Gastroesophageal sphincter (tissue), 4 donors: ENCODE data around the gene ARHGEF2. TPM values are rescaled to one million over a fixed set of nuclear protein-coding genes. Genes with fewer than 3 reads are reported as not detected.

Experiments
- ATAC-seq: fragments of 150-250 bp; one replicate; pipeline ENCODE4 v1.9.1; 2016; ENCODE audit warnings: mild to moderate bottlenecking, moderate library complexity
- H3K27ac ChIP-seq, 4 donors: fragments of 200-600 bp; sonication (generic) in 3 of 4; 1 replicate in 3 of 4; 2 replicates in 1 of 4; pipeline ENCODE4 v1.5.1; 2016 to 2019
- H3K27me3 ChIP-seq: fragments of 200-600 bp; sonication (generic); one replicate; pipeline ENCODE4 v1.5.1; 2019
- H3K36me3 ChIP-seq, 2 donors: fragments of 200-600 bp; sonication (generic); one replicate each; pipeline ENCODE4 v1.5.1; 2019; ENCODE audit warnings: control low read depth in 1 of 2
- H3K4me1 ChIP-seq, 3 donors: fragments of 200-600 bp; sonication (generic); 1 replicate in 2 of 3; 2 replicates in 1 of 3; pipeline ENCODE4 v1.5.1; 2016 to 2019; ENCODE audit warnings: control low read depth in 2 of 3
- H3K4me3 ChIP-seq, 2 donors: fragments of 200-600 bp; sonication (generic); one replicate each; pipeline ENCODE4 v1.5.1; 2019; ENCODE audit warnings: mild to moderate bottlenecking in 1 of 2, moderate library complexity in 1 of 2
- H3K9me3 ChIP-seq, 3 donors: fragments of 200-600 bp; sonication (generic); one replicate each; pipeline ENCODE4 v1.5.1; 2017 to 2019; ENCODE audit warnings: control low read depth in 2 of 3
- CTCF ChIP-seq, 4 experiments: fragments of 200-600 bp in 2 of 4; fragments of 450-650 bp in 2 of 4; sonication (generic) in 1 of 4; IDR thresholded peaks; one replicate each; pipeline ENCODE4 v1.5.1; 2017 to 2019; ENCODE audit warnings: antibody characterized with exemption in 4 of 4, mild to moderate bottlenecking in 2 of 4, moderate library complexity in 2 of 4
- EP300 ChIP-seq: sonication (generic); formaldehyde crosslinking; IDR thresholded peaks from one replicate; pipeline ENCODE4 v1.6.1; 2017; ENCODE audit warnings: antibody characterized with exemption, mild to moderate bottlenecking
- POLR2A ChIP-seq, 2 donors: fragments of 450-650 bp; IDR thresholded peaks; one replicate each; pipeline ENCODE4 v1.6.1; 2017; ENCODE audit warnings: antibody characterized with exemption in 2 of 2, mild to moderate bottlenecking in 2 of 2, moderate library complexity in 1 of 2
- POLR2AphosphoS5 ChIP-seq: sonication (generic); formaldehyde crosslinking; IDR thresholded peaks from one replicate; pipeline ENCODE4 v1.6.1; 2017; ENCODE audit warnings: antibody characterized with exemption
- WGBS, 2 donors: methylation state at CpG; one replicate each; pipeline ENCODE4 v1.1.5; 2018; ENCODE audit warnings: low coverage in 1 of 2; 5-methylcytosine and 5-hydroxymethylcytosine counted together
- total RNA-seq, 4 donors: library from RNA; depleted of rRNA; stranded (reverse); fragments of >200 nt; gene quantifications; one replicate each; pipeline ENCODE4 v1.1.0, GENCODE V29; 2016

ARHGEF2 gene
- total RNA-seq, 4 donors from 2014 or later = 69.7 to 94.0 (median 82.6) TPM

- H3K27ac ChIP-seq = peak overlapping the region; percentile 83 to 96 (median 92)
- ATAC-seq = no peak
- WGBS, 2 donors = 73 to 77% methylated on average over 12 to 15 of the region's 24 CpGs
- H3K4me3 ChIP-seq = peak overlapping the region; percentile 59 to 100
- no peaks in the 10 kb centered on the region for H3K9me3 ChIP-seq
- peaks cover 0 to 30% of the 10 kb centered on the region in 2 donors for H3K36me3 ChIP-seq
- peaks cover 11 to 69% (median 38%) of the 10 kb centered on the region in 3 donors for H3K4me1 ChIP-seq
- no peaks in the 10 kb centered on the region for H3K27me3 ChIP-seq
- TF ChIP-seq EP300 (no peak), POLR2A (IDR thresholded peaks at IDR 0.05) (no peak), POLR2AphosphoS5 (no peak), CTCF (IDR thresholded peaks at IDR 0.05) (no peak)
Observed at GRCh38 chr1:155934936-155935590, 43.3 kb downstream of the ARHGEF2 start.

GRCh38 chr1:155934097-155934935, 44.0 kb downstream of the ARHGEF2 start, which contains the start of gene KHDC4:
TSS of gene KHDC4 (minus strand) at chr1:155934413. CDS start at chr1:155934373, 40 bp downstream.
- peaks cover 0 to 37% of the 10 kb centered on the region in 2 donors for H3K36me3 ChIP-seq
- 0 to 1% methylated on average over 47 to 50 of the region's 50 CpGs for WGBS, 2 donors
- no peaks in the 10 kb centered on the region for H3K9me3 ChIP-seq
- H3K27ac ChIP-seq = peak within 1 kb of the TSS; percentile 83 to 96 (median 92)
- peak; percentile 98 for ATAC-seq
- peak within 1 kb of the TSS; percentile 59 to 100 for H3K4me3 ChIP-seq
- TF ChIP-seq CTCF (IDR thresholded peaks at IDR 0.05) (peak in 2 of 4 experiments; percentile 4 to 52), POLR2AphosphoS5 (peak; percentile 100), EP300 (no peak), POLR2A (IDR thresholded peaks at IDR 0.05) (peak; percentile 96)
- peaks cover 11 to 69% (median 38%) of the 10 kb centered on the region in 3 donors for H3K4me1 ChIP-seq
- H3K27me3 ChIP-seq = no peaks in the 10 kb centered on the region

- ATAC-seq = no peak
- Histone ChIP-seq H3K4me1 (peaks cover 11 to 68% (median 36%) of the 10 kb centered on the region in 3 donors), H3K27me3 (no peaks in the 10 kb centered on the region), H3K9me3 (no peaks in the 10 kb centered on the region), H3K4me3 (peak overlapping the region; percentile 59 to 100), H3K27ac (peak overlapping the region; percentile 83 to 96 (median 92)), H3K36me3 (peaks cover 0 to 44% of the 10 kb centered on the region in 2 donors)
- no peak for TF ChIP-seq CTCF (IDR thresholded peaks at IDR 0.05)
- TF ChIP-seq POLR2A (IDR thresholded peaks at IDR 0.05) = no peak
- no peak for TF ChIP-seq POLR2AphosphoS5
- 3 to 10% methylated on average over 7 to 10 of the region's 10 CpGs for WGBS, 2 donors
Observed at GRCh38 chr1:155933591-155934096, 44.7 kb downstream of the ARHGEF2 start.

GRCh38 chr1:155932487-155932886, 45.9 kb downstream of the ARHGEF2 start:
- WGBS, 2 donors = 69 to 76% methylated on average over 4 of the region's 5 CpGs
- Histone ChIP-seq H3K9me3 (no peaks in the 10 kb centered on the region), H3K36me3 (peaks cover 0 to 56% of the 10 kb centered on the region in 2 donors), H3K27ac (peak overlapping the region in 1 of 4 donors; percentile 83), H3K4me1 (peaks cover 11 to 58% (median 32%) of the 10 kb centered on the region in 3 donors), H3K27me3 (no peaks in the 10 kb centered on the region), H3K4me3 (peak overlapping the region in 1 of 2 donors; percentile 59)
- TF ChIP-seq POLR2A (IDR thresholded peaks at IDR 0.05) (no peak), POLR2AphosphoS5 (no peak), CTCF (IDR thresholded peaks at IDR 0.05) (no peak), EP300 (no peak)
- no peak for ATAC-seq
